SH-SY5Y (cell line): ENCODE measurements around the gene IRF7.

Source experiments
- GATA2 ChIP-seq: IDR thresholded peaks from 2 replicates; pipeline ENCODE4 v1.6.1; 2011; ENCODE audit warnings: mild to moderate bottlenecking, low read depth, low read length
- GATA3 ChIP-seq: IDR thresholded peaks from 2 replicates; pipeline ENCODE4 v1.6.1; 2011; ENCODE audit warnings: low read depth, mild to moderate bottlenecking, low read length, moderate library complexity

DNA sequence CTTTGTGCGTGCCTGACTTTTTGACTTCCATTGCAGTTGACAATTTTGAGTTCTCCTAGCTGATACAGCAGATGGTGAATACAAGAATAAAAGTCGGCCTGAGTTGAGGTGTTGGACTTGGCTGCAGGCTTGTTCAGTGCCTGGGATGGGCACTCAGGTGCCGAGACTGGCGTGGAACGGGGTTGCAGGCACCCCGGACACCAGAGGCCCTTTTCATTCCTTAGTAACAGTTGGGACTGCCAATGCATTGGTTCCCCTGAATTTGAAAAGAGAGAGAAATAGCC lies 38.2 kb downstream of the IRF7 start:
- no peak for TF ChIP-seq GATA2
- no peak for TF ChIP-seq GATA3
